Mesenchymal stem cell (in vitro differentiated cells and primary cell): ENCODE measurements around the gene ACY1.

Experiments used
- DNase-seq: peaks from one replicate; pipeline ENCODE4 v3.0.0-alpha.2; 2013
- H2AFZ ChIP-seq: one replicate; pipeline ENCODE4 v1.6.1; 2013; ENCODE audit warnings: low read depth, mild to moderate bottlenecking, control low read depth, inconsistent platforms, low read length, moderate library complexity
- H2AK5ac ChIP-seq: 2 replicates; pipeline ENCODE4 v1.6.1; 2013; ENCODE audit warnings: low read length, moderate library complexity, mild to moderate bottlenecking, inconsistent platforms; ENCODE audit not compliant: severe bottlenecking
- H2BK120ac ChIP-seq: one replicate; pipeline ENCODE4 v1.6.1; 2013; ENCODE audit warnings: low read depth, mild to moderate bottlenecking, inconsistent platforms, low read length, moderate library complexity
- H2BK12ac ChIP-seq, 2 experiments: one replicate each; pipeline ENCODE4 v1.6.1; 2013; ENCODE audit warnings: inconsistent platforms in 2 of 2, low read length in 2 of 2, mild to moderate bottlenecking in 2 of 2, moderate library complexity in 2 of 2, control low read depth in 1 of 2
- H2BK15ac ChIP-seq: one replicate; pipeline ENCODE4 v1.6.1; 2013; ENCODE audit warnings: mild to moderate bottlenecking, low read depth, inconsistent platforms; ENCODE audit not compliant: poor library complexity, severe bottlenecking
- H2BK5ac ChIP-seq: 2 replicates; pipeline ENCODE4 v1.6.1; 2013; ENCODE audit warnings: low read depth, mild to moderate bottlenecking, low read length, control low read depth, inconsistent platforms; ENCODE audit not compliant: poor library complexity, severe bottlenecking
- H3K14ac ChIP-seq, 2 experiments: one replicate each; pipeline ENCODE4 v1.6.1; 2013; ENCODE audit warnings: inconsistent platforms in 2 of 2, low read length in 2 of 2, control low read depth in 1 of 2, mild to moderate bottlenecking in 1 of 2, moderate library complexity in 1 of 2
- H3K18ac ChIP-seq, 2 experiments: one replicate each; pipeline ENCODE4 v1.6.1; 2013; ENCODE audit warnings: inconsistent platforms in 2 of 2, low read length in 2 of 2, control low read depth in 1 of 2, low read depth in 1 of 2, mild to moderate bottlenecking in 1 of 2
- H3K23ac ChIP-seq, 2 experiments: one replicate each; pipeline ENCODE4 v1.6.1; 2013; ENCODE audit warnings: inconsistent platforms in 2 of 2, low read length in 2 of 2, mild to moderate bottlenecking in 2 of 2, moderate library complexity in 2 of 2, control low read depth in 1 of 2
- H3K27ac ChIP-seq: 2 replicates; pipeline ENCODE4 v1.5.1; 2013; ENCODE audit warnings: mild to moderate bottlenecking, moderate library complexity, low read length, control low read depth, inconsistent platforms; ENCODE audit not compliant: poor library complexity, severe bottlenecking
- H3K27me3 ChIP-seq, 2 experiments: 2 replicates each; pipeline versions ENCODE4 v1.6.1 to v1.7.0; 2013; ENCODE audit warnings: low read length in 2 of 2, mild to moderate bottlenecking in 2 of 2, moderate library complexity in 2 of 2, control low read depth in 1 of 2, inconsistent platforms in 1 of 2; ENCODE audit not compliant: control insufficient read depth in 1 of 2, insufficient read depth in 1 of 2
- H3K36me3 ChIP-seq, 2 experiments: 2 replicates each; pipeline versions ENCODE4 v1.6.1 to v1.7.0; 2013; ENCODE audit warnings: low read length in 2 of 2, control low read depth in 1 of 2, inconsistent platforms in 1 of 2, low read depth in 1 of 2, mild to moderate bottlenecking in 1 of 2; ENCODE audit not compliant: insufficient read depth in 2 of 2, control insufficient read depth in 1 of 2
- H3K4ac ChIP-seq, 2 experiments: one replicate each; pipeline ENCODE4 v1.6.1; 2013; ENCODE audit warnings: inconsistent platforms in 2 of 2, low read length in 2 of 2, mild to moderate bottlenecking in 2 of 2, moderate library complexity in 2 of 2, control low read depth in 1 of 2, low read depth in 1 of 2
- H3K4me1 ChIP-seq: 2 replicates; pipeline ENCODE4 v1.6.1; 2013; ENCODE audit warnings: low read depth, low read length, control low read depth; ENCODE audit not compliant: control insufficient read depth, insufficient read depth
- H3K4me2 ChIP-seq: 2 replicates; pipeline ENCODE4 v1.6.1; 2013; ENCODE audit warnings: low read length, mild to moderate bottlenecking, inconsistent platforms; ENCODE audit not compliant: poor library complexity, severe bottlenecking
- H3K4me3 ChIP-seq, 2 experiments: 2 replicates each; pipeline versions ENCODE4 v1.5.1 to v1.7.0; 2013; ENCODE audit warnings: low read length in 2 of 2, mild to moderate bottlenecking in 2 of 2, control low read depth in 1 of 2, low read depth in 1 of 2; ENCODE audit not compliant: insufficient read depth in 1 of 2
- H3K79me1 ChIP-seq: replicated peaks from 2 replicates; pipeline ENCODE4 v1.6.1; 2013; ENCODE audit warnings: mild to moderate bottlenecking, control low read depth, low read length, inconsistent platforms; ENCODE audit not compliant: poor library complexity, severe bottlenecking
- H3K9ac ChIP-seq: 2 replicates; pipeline ENCODE4 v1.7.0; 2013; ENCODE audit warnings: mild to moderate bottlenecking, low read length, moderate library complexity
- H3K9me3 ChIP-seq: 2 replicates; pipeline ENCODE4 v1.7.0; 2013; ENCODE audit warnings: mild to moderate bottlenecking, low read length; ENCODE audit not compliant: control insufficient read depth
- H4K8ac ChIP-seq: one replicate; pipeline ENCODE4 v1.6.1; 2013; ENCODE audit warnings: inconsistent platforms, mild to moderate bottlenecking, low read length, moderate library complexity
- H4K91ac ChIP-seq: one replicate; pipeline ENCODE4 v1.6.1; 2013; ENCODE audit warnings: mild to moderate bottlenecking, low read length, inconsistent platforms
- WGBS: methylation state at CpG from one replicate; pipeline ENCODE4 v1.1.7; 2013; ENCODE audit warnings: mixed read lengths; 5-methylcytosine and 5-hydroxymethylcytosine counted together

The ACY1 gene

DNA sequence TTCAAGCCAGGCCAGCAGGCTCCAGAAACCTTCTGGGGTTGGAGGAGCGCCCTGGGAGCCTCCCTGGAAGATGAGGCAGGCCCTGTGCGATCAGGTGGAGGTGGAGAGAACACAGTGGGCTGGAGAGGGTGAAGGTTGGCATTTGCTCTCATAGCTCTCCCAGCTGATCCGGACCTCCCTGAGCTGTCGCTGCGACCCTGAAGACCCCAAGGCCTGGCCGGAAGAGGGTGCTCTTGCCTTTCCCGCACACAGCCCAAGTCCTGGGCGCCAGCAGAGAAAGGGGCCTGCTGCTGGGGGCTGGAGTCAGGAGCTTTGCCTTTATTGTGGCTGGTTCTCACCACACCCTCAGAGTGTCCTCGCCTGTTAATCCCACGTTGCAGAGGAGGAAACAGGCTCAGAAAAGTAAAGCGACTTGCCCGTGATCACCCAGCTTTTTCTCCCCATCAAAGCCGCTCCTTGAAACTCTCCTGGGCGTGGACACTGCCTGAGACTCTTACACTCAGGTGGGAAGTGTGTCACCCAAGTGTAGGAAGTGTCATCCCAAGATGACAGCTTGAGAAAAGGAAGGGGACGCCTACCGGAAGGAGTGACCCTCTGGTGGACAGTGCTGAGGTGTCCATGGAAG, 20.9 kb downstream of the ACY1 start:
- Histone ChIP-seq H3K79me1 (no peaks in the 10 kb centered on the region), H3K27me3 (peaks cover 0 to 32% of the 10 kb centered on the region in 2 experiments), H3K18ac (no peak overlapping the region), H2AFZ (no peak overlapping the region), H2BK5ac (no peak overlapping the region), H3K14ac (no peak overlapping the region), H2AK5ac (no peak overlapping the region), H3K4me1 (peaks cover 17% of the 10 kb centered on the region), H3K4me2 (no peak overlapping the region), H3K23ac (no peak overlapping the region), H3K27ac (no peak overlapping the region), H3K4me3 (no peak overlapping the region), H2BK15ac (no peak overlapping the region), H4K91ac (no peak overlapping the region), H4K8ac (peak overlapping the region; percentile 19), H3K9me3 (no peaks in the 10 kb centered on the region), H2BK12ac (peak overlapping the region; percentile 38 to 95), H2BK120ac (no peak overlapping the region), H3K4ac (no peak overlapping the region), H3K36me3 (no peaks in the 10 kb centered on the region), H3K9ac (no peak overlapping the region)
- DNase-seq, result peak; percentile 60
- 32% methylated on average over 16 of the region's 16 CpGs for WGBS

GRCh38 chr3:52004906-52005395, 21.6 kb downstream of the ACY1 start:
- peaks cover 17% of the 10 kb centered on the region for H3K4me1 ChIP-seq
- no peak overlapping the region for H2BK5ac ChIP-seq
- H3K4me2 ChIP-seq, result no peak overlapping the region
- no peak for DNase-seq
- H3K79me1 ChIP-seq, result no peaks in the 10 kb centered on the region
- no peak overlapping the region for H3K4me3 ChIP-seq
- H4K91ac ChIP-seq, result peak overlapping the region; percentile 2
- H2BK120ac ChIP-seq, result peak overlapping the region; percentile 59
- H3K9ac ChIP-seq, result no peak overlapping the region
- H3K23ac ChIP-seq, result peak overlapping the region in 1 of 2 experiments; percentile 40
- H3K4ac ChIP-seq, result peak overlapping the region; percentile 47 to 75
- peak overlapping the region; percentile 14 to 90 for H3K18ac ChIP-seq
- no peaks in the 10 kb centered on the region for H3K36me3 ChIP-seq
- H2BK12ac ChIP-seq, result peak overlapping the region in 1 of 2 experiments; percentile 95
- peaks cover 0 to 32% of the 10 kb centered on the region in 2 experiments for H3K27me3 ChIP-seq
- H2AFZ ChIP-seq, result no peak overlapping the region
- peak overlapping the region; percentile 63 for H2AK5ac ChIP-seq
- peak overlapping the region; percentile 74 for H4K8ac ChIP-seq
- H2BK15ac ChIP-seq, result peak overlapping the region; percentile 26
- no peaks in the 10 kb centered on the region for H3K9me3 ChIP-seq
- peak overlapping the region in 1 of 2 experiments; percentile 80 for H3K14ac ChIP-seq
- H3K27ac ChIP-seq, result no peak overlapping the region
- WGBS, result 92% methylated on average over 4 of the region's 4 CpGs

DNA sequence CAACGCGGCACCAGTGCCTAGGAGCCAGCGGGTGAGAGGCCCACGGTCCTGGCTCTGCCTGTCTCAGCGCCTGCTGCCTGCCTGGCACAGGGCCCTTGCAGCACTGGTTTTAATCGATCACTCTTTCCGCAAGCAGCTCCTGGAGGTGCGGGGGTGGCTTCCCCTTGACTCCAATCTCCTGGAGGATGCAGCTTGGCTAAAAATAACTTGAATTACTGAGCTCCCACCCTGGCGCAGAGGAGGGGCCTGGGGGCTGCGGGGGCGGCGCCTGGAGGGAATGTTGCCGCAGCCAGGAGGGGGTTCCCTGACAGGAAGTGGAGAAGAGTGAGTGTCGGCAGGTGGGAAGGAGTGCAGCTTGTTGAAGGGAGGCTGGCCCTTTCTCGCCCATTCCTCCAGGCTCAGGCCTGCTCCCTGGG, 22.2 kb downstream of the ACY1 start:
- no peak overlapping the region for H2AK5ac ChIP-seq
- peak overlapping the region; percentile 2 for H4K91ac ChIP-seq
- peak overlapping the region in 1 of 2 experiments; percentile 80 for H3K14ac ChIP-seq
- H3K36me3 ChIP-seq, result no peaks in the 10 kb centered on the region
- H3K4ac ChIP-seq, result peak overlapping the region in 1 of 2 experiments; percentile 47
- 13% methylated on average over 15 of the region's 15 CpGs for WGBS
- no peaks in the 10 kb centered on the region for H3K9me3 ChIP-seq
- H4K8ac ChIP-seq, result peak overlapping the region; percentile 74
- peak overlapping the region; percentile 59 for H2BK120ac ChIP-seq
- DNase-seq, result peak; percentile 61
- H3K27ac ChIP-seq, result no peak overlapping the region
- no peak overlapping the region for H3K9ac ChIP-seq
- H3K4me1 ChIP-seq, result peaks cover 17% of the 10 kb centered on the region
- H3K23ac ChIP-seq, result no peak overlapping the region
- H2AFZ ChIP-seq, result no peak overlapping the region
- peak overlapping the region in 1 of 2 experiments; percentile 95 for H2BK12ac ChIP-seq
- H3K18ac ChIP-seq, result peak overlapping the region; percentile 7 to 90
- H2BK5ac ChIP-seq, result no peak overlapping the region
- no peak overlapping the region for H3K4me2 ChIP-seq
- no peak overlapping the region for H3K4me3 ChIP-seq
- H3K27me3 ChIP-seq, result peaks cover 0 to 32% of the 10 kb centered on the region in 2 experiments
- no peak overlapping the region for H2BK15ac ChIP-seq
- no peaks in the 10 kb centered on the region for H3K79me1 ChIP-seq

- Histone ChIP-seq H3K4ac (no peak overlapping the region), H4K91ac (no peak overlapping the region), H3K14ac (no peak overlapping the region), H3K27ac (no peak overlapping the region), H3K36me3 (no peaks in the 10 kb centered on the region), H3K4me1 (peaks cover 17% of the 10 kb centered on the region), H2AFZ (no peak overlapping the region), H2AK5ac (no peak overlapping the region), H2BK12ac (peak overlapping the region in 1 of 2 experiments; percentile 32), H3K9ac (no peak overlapping the region), H2BK5ac (no peak overlapping the region), H2BK15ac (no peak overlapping the region), H3K18ac (peak overlapping the region in 1 of 2 experiments; percentile 29), H3K27me3 (peaks cover 0 to 34% of the 10 kb centered on the region in 2 experiments), H3K79me1 (no peaks in the 10 kb centered on the region), H3K9me3 (no peaks in the 10 kb centered on the region), H4K8ac (peak overlapping the region; percentile 31), H2BK120ac (no peak overlapping the region), H3K4me3 (no peak overlapping the region), H3K23ac (no peak overlapping the region), H3K4me2 (no peak overlapping the region)
- no peak for DNase-seq
- WGBS, result 57% methylated on average over 8 of the region's 8 CpGs
Measured at GRCh38 chr3:52006017-52006819, 22.9 kb downstream of the ACY1 start.
